Bone marrow (tissue), 2 donors: Measurements from ENCODE around the gene ABLIM2.

Experiments
- DNase-seq, 2 donors: peaks; one replicate each; lab custom pipeline; 2025; lab: John Stamatoyannopoulos, UW

ABLIM2 gene

GRCh38 chr4:8158710-8159536, at the start of gene ABLIM2:
Gene ABLIM2 (minus strand): TSS chr4:8158813. CDS start chr4:8158689, 124 bp downstream.
- peak; percentile 89 to 95 for DNase-seq

GRCh38 chr4:8207314-8207713, 48.7 kb upstream of the ABLIM2 start:
- DNase-seq: no peak

DNA sequence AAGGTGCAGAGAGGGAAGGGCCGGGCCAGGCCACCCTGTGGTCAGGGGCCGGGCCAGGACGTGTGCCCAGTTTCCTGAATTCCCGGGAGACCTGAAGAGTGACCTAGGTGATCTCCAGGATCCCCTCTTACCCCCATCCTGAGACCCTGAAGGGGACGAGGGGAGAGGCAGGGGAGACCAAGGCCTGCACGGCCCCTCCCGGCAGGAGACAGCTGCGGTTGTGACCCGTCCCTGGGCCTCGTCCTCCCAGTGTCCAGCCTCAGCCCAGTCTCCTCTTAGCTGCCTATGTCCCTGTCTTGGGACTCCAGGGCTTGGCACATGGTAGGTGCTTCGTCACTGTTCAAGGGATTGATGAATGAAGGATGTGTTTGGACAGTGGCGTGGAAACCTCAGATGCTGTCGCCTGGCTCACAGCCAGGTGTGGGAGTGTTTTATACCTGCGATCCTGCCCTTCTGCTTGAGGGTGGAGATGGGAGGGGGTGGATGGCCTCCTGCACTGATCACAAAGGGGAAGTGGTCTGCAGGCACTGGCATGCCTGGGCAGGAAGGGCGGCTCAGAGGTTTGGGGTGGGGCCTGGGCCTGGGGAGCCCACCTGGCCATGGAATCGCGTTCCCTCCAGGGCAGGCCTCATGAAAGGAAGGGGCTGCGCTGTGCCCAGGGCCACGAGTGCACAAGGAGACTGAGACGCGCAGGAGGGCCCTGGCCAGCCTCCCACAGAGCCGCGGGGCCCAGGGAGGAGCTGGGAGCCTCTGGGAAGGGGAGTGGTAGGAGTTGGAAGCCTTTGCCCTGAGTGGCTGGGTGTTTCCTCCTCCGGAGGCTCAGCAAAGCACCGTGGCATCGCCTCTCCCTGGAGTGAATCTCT, 47.4 kb upstream of the ABLIM2 start:
- no peak for DNase-seq

GRCh38 chr4:8205241-8205707, 46.7 kb upstream of the ABLIM2 start:
- DNase-seq: peak; percentile 16 to 72

DNA sequence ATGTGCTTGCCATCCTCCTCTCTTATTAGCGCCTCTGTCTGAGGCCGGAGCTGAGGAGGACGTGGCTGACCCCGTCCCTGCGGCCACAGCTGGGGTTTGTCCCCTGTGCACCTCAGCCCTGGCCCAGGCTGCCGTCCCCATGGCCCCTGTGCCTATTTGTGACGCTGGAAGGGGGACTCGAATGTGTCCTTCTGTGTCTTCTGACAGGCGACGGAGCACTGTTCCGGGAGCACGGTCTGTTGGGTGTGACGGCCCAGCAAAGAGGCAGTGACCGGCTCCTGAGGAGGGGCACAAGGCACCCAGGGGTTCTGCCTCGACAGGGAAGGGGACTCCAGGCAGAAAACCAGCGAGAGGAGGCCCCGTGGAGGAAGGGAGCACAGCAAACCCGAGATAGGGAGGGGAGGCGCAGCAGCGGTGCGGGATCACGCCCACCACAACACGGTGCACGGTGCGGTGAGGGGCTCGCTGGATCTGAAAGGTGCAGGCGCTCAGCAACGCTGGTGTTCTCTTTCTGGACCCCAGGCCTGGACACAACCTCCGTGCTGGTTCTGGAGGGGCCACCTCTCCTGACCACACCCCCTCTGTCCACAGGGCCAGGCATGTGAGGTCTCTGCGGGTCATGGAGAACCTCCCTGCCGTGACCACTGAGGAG, 46.1 kb upstream of the ABLIM2 start:
- DNase-seq: no peak

DNA sequence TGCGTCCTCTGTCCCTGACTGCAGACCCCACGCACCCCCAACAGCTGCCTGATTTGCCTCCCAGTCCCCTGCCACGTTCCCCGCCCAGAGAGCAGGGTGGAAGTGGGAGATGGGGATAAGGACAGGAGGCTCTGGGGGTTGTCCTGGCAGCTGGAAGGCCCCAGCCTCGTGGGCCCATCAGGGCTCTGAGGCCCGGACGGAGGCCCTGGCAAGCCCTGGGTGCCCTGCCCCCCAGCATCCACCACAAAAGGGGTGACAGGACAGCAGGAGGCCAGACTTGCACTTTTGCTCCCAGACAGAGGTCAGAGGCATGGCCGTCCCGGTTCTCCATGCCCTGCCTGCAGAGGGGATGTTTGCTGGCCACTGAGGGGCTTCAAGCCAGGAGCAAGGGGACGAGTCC, 45.2 kb upstream of the ABLIM2 start:
- no peak for DNase-seq

DNA sequence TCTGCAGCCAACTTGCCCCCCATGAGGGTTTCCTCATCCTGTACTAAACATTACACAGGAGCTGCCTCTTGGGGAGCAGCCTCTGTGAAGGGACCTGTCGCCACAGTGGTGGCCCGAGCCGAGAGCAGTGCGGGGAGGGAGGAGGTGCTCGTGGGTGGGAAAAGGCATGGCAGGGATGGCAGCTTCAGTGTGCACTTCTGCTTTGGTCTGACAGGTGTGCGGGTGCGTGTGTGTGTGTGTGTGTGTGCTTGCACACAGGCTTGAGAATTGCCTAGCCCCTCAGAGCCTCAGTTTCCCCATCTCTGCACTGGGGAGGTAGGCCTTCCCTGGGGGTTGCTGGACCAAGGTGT, 44.4 kb upstream of the ABLIM2 start:
- DNase-seq: no peak

- no peak for DNase-seq
Observed at GRCh38 chr4:8202108-8203051, 43.8 kb upstream of the ABLIM2 start.

DNA sequence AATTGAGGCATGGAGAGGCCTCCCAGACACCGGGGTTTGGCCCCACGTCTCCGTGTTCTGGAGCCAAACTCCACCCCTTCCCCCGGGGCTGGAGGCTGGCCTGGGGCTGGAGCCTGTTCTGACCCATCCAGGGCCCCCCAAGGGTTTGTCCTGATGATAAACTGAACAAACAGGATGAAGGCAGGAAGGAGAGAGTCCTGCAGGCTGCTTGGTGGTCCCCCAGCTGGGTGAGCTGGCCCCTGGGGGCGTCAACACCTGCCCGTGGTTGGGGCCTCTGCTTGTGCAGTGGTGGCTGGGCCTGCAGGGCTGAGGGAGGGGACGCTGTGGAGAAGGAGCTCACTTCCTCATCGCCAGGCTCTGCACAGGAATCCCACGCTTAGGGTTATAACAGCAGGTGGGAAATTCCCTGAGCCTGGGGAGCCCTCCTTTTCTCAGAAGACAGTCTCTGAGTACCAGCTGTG, 42.7 kb upstream of the ABLIM2 start:
- DNase-seq: peak in 1 of 2 donors; percentile 20

- no peak for DNase-seq
Observed at GRCh38 chr4:8200302-8200975, 41.8 kb upstream of the ABLIM2 start.

- no peak for DNase-seq
Observed at GRCh38 chr4:8199594-8200301, 41.1 kb upstream of the ABLIM2 start.

DNA sequence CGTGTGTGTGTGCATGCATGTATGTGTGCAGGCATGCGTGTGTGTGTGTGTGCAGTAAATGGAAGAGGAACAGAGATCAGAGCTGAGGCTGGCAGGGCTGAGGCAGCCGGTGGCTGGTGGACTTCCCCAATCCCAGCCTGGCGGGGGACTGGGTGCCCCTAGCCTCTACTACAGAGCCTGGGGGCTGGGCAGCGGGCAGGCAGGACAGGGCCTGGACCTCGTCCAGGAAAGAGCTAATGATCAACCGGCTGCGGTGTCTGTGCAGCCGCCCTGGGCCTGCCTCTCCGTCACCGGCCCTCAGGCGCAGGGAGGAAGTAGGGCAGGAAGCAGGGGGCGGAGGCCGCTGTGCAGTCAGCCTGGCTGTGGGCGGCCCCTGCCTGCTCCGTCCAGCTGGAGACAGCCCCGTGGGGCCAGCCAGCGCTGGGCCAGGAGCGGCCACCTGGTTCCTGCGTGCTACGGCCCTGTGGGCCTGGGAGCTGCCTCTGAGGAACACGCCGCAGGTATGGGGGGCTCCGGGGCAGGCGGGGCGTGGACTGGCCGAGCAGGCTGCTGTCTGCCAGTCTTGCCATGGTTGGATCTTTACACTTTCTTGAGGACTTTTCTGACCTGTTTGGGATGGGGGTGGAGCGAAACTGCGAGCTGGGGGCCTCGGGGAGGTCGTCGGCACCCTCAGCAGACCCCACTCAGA, 40.4 kb upstream of the ABLIM2 start, which contains the start of gene SH3TC1:
SH3TC1 (plus strand) TSS at position 385 of the 688 bp plus-strand sequence. CDS start 5,905 bp downstream, outside the sequence.
- DNase-seq: peak; percentile 63 to 94

DNA sequence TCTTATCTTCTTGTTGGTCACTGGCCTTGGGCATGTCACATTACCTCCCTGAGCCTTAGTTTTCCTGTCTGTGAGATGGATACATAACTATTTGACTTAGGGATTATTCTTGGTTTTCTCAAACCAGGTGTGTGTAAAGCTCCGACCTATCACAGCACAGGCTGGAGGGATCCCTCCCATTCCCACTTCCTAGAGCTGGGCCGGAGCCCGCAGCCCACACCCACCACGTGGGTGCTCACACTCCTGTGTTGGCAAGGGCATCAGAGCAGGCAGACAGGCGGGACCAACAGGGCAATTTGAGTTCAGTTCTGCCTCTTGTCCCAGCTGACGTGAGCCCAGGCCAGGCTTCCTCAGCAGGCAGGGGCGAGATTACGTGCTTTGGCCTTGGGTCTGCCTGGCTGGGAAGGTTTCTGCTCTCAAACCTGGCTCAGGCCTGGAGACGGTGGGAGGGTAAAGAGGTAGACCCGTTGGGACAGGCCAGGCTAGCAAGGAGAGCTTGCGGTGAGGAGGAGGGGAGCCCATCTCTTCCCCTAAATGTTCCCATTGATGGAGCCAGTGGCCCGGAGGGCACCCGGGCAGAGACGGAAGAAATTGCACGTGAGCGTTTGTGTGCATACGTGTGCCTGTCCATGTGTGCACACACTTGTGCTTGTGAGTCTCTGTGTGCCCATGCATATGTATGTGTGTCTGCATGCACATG, 39.7 kb upstream of the ABLIM2 start:
- no peak for DNase-seq

- no peak for DNase-seq
Observed at GRCh38 chr4:8197521-8197920, 38.9 kb upstream of the ABLIM2 start.

GRCh38 chr4:8195841-8196458, 37.3 kb upstream of the ABLIM2 start:
- no peak for DNase-seq

GRCh38 chr4:8195431-8195830, 36.8 kb upstream of the ABLIM2 start:
- no peak for DNase-seq

- no peak for DNase-seq
Observed at GRCh38 chr4:8194306-8195242, 36.0 kb upstream of the ABLIM2 start.
